Cerebellar cortex (tissue), 1 donor: Measurements from ENCODE around the gene MIX23.

Source experiments
- DNase-seq: peaks from one replicate; pipeline ENCODE4 v3.0.0-alpha.2; 2015; ENCODE audit warnings: low spot score

MIX23 gene

DNA sequence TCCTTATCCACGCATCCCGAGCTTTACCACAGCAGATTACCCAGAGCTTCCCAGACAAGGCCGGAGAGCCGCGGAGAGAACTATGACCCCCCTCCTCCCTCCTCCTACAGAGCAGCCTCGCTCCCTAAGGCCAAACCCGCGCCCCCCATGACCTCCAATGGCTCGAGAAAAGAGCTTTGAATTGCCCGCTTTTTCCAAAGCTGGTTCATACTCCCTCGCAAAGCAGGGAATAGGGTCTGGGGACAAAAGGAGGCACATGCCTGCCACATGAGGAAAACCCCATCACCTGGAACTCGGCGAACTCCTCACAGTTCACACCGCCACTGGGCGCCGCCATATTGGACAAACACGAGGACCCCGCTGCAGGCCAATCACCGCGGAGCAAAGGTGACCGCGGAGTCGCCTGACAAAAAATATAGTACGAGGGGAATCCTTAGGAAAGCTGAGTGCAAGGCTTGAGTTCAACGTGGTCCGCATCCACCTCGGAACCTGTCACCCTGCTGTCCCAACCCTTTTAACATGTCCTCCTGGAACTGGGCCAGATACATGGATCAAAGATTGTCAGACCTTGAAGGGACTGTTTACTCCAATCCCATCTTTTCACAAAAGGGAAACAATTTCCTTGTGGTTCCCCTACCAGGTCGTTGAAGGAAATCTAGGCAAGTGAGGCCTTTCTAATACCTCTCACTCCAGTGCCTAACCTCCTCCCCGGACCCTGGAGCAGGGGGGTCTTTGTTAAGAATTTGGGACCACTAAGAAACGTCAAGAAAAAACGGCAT, at the start of gene MIX23:
Gene MIX23, minus strand, starts transcription at position 344 of the 779 bp plus-strand sequence. Its CDS starts 7 bp downstream, at position 337.
- peak; percentile 94 for DNase-seq

DNA sequence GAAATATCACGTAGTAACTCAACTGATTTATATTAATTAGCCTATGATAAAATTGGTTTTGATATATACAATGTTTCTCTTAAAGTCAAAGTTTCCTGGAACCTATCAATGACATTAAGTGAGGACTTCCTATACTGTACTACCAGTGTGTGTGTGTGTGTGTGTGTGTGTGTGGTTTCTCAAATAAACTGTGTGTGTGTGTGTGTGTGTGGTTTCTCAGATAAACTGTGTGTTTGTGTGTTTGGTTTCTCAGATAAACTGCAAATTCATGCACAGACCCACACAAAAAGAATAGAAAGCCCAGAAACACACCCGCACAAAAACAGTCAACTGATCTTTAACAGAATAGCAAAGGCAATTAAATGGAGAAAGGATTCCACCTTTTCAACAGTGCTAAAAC, 47.3 kb upstream of the MIX23 start:
- no peak for DNase-seq

DNA sequence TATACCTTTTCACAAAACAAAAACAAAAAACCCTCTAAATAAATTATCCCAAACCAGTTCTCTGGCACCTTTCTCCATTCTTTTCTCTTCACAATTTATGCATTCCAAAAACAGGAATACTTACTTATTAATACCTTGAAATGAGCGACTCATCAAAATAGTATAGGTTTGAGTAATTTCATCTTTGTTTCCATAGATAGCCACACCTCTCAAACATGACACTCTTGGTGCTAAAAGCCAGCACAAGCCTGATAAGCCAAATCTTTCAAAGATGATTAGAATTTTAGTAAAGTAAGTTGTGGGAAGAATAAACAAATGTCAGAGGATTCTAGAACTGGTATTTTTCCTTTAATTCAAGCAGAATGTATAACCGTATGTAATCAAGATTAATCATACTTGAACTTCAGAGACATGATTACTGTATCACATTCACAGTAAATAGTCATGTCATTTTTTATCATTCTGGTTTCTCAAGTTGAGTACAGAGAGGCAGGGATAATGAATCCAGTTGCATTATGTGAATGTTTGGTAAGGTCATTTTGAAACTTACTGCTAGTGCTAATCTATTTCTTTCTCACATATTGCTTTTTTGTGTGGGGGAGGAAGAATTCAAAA, 44.9 kb upstream of the MIX23 start:
- no peak for DNase-seq

DNA sequence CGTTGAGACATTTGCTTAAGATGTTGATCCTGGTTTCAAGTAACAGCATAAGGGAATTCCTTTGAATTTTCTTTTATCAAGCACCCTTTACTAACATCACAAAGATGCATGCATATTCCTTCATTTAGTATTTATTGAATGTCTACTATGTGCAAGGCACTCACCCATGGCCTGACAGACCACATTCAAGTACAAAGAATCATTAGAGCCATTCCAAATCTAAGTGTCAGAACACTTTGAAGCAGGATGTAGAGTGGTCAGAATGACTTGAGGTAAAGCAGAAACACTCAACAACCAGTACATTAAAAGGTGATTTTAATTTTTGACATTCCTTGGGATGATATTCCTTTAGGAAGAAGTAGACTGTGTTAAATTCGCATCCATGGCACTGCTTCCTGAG, 38.8 kb upstream of the MIX23 start:
- DNase-seq: no peak

DNA sequence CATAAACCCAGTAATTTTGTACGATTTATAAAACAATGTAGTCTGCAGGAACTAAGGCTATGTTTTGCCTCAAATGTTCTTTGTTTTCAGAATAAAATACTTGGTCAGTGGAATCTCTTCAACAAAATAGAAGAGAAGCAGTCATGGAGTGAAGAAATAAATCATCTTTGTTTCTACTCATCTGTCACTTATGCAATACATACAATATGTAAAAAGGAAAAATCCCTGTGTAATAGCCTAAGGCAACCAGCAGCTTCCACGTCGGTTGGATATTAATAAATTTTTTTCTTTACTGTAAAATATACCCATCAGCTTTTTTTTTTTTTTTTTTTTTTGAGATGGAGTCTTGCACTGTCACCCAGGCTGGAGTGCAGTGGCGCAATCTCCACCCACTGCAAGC, 38.1 kb upstream of the MIX23 start:
- no peak for DNase-seq

DNA sequence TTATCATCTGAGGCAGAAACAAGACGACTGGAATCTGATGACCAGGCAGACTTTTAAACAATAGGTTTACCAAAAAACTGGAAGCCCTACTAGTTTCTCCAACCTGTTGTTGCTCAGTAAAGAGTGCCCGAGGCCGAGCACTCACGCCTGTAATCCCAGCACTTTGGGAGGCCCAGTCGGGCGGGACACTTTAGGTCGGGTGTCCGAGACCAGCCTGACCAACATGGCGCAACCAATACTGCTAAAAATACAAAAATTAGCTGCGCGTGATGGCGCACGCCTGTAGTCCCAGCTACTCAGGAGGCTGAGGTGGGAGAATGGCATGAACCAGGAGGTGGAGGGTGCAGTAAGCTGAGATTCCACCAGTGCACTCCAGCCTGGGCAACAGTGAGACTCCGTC, 33.9 kb upstream of the MIX23 start:
- no peak for DNase-seq

DNA sequence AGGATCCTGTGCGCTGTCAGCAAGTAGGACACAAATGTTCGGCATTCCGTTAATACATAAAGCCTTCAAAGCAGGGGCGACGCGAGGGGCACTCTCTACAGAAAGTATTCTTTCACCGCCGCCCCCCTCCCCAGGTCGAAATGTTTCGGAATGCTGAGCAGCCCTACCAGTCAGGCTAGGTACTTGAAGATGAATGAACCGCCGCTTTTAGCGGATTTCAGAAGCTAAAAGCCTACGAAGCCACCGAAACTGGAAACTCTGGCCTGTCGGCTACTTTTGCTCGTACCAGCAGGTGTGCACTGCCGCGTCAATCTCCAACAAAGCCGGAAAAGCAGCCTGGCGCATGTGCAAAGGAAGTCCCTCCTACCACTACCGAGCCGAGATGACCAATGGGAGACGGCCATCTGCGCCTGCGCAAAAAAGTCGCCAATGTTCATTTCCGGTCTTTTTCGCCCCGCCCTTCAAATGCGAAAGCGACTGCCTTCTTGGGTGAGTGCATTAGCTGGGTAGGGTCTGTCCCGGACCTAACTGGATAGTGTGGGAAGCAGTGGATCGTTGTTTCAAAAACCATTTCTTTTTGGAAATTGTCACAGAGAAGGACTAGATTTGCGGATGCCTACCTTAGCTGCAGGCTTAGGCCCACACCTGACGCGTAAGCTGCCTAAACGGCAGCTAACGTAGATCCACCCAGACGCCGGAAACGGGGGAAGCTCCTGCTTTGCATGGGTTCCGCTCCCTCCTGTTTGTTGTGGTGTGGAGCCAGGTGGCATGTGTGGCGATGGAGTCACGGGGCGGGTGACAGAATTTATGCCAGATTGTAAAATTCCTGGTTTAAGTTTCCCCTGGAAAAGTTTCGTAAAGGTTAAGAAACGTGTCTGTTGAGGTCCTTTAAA, 33.0 kb upstream of the MIX23 start, which contains the start of gene WDR5B:
Gene WDR5B, minus strand, starts transcription at position 301 of the 893 bp plus-strand sequence. CDS start 534 bp downstream, outside the sequence.
- peak; percentile 98 for DNase-seq

DNA sequence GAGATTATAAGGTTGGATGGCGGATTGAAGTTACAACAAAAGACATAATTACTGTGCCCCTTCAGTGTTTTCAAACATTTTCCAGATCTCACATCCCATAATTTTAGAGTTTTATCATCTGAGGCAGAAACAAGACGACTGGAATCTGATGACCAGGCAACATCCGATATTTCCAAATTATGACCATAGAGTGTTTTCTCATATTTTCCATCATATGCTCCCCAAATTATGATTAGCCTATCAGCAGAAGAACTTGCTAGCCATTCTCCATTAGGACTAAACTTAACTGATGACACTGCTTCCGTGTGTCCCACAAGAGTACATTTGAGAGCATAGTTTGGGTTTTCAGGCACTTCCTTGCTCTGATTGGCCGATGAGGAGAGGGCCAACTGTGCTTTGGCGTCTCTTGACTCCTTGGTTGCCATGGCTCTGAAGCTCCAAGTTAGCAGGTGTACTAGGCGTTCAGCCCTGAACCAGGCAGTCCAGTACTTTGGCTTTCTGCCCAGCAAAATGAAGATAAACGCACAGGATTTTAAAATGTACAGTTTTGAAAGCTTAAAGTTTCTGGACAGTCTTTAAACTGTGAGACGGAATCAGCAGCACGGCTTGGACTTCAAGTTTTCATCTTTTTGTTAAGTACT, 32.2 kb upstream of the MIX23 start:
- DNase-seq: peak; percentile 61

DNA sequence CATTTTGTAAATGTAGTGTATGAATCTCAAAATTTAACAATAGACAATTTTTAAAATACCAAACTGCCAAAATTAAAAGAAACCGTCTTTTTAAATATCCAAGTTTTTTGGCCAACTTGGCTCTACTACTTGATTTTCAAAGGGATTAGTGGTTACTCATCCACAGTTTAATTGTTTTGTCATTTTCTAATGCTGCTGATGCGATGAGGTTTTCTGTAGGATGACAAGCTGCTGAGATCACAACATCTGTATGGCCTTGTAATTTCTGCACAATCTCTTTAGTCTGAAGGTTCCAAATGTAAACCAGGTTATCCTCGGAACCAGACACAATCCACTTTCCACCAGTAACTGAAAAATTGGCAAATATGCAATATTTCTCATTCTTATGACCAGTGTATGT, 31.4 kb upstream of the MIX23 start:
- no peak for DNase-seq

DNA sequence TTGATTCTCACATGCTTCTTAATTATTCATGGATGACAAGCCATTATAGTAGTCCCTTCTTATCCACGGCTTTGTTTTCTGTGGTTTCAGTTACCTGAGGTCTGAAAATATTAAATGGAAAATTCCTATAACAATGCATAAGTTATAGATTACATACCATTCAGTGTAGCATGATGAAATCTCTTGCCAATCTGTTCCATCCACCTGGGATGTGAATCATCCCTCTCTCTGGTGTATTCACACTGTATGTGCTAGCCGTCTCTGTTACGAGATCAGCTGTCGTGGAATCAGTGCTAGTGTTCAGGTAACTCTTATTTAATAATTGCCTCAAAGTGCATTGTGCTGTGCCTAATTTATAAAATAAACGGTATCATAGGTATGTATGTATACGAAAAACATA, 27.6 kb upstream of the MIX23 start:
- no peak for DNase-seq

DNA sequence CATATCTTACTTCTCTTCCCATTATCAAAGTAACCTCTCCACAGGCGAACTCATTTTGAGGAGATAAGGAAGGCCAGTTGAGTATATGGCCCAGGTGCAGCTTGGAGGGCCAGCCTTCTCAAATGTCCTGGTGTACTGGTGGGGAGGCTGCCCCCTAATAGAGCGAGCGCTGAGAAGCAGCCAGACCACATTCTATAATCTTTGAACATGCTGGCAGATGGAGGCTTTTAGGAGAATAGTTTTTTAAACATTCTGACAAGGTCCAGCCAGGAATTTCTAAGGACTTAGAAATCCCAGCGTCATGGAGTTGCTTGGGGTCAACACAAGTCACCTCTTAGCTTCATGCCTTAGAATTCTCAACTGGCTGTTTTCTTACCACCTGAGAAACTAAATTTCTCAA, 27.1 kb upstream of the MIX23 start:
- no peak for DNase-seq

DNA sequence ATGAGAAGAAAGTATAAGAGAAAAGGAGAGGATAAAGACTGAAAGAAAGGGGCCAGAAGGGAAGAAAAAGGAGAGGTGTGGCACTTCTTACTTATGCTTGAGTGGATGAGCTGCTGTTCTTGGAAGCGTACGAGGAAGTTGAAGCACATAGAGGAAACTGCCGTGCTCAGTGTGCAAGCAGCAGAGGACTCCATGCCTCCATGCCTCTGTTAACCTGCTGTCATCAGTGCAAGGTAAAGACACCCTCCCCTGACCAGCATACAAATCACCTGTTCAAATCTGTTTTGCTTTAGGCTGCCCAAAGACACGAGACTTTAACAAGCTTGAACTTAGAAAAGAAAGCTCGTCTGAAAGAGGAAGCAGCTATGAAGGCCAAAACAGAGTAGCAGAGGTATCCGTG, 26.4 kb upstream of the MIX23 start:
- DNase-seq: no peak

DNA sequence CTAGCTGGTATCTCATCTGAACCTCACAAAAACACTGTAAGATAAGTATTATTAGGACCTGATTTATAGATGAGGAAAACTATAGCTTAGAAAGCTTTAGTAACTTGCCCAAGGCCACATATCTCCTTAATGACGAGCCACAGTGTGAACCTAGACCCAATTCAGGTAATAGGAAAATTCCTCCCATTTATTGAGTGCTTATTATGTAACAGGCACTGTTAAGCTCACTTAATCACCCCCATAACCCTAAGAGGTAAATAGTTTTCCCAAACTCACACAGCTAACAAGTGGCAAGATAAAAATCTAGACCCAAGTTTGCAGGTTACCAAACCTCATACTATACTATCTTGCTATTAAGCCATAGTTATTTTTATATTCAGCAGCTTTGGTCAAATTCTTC, 24.9 kb upstream of the MIX23 start:
- no peak for DNase-seq

DNA sequence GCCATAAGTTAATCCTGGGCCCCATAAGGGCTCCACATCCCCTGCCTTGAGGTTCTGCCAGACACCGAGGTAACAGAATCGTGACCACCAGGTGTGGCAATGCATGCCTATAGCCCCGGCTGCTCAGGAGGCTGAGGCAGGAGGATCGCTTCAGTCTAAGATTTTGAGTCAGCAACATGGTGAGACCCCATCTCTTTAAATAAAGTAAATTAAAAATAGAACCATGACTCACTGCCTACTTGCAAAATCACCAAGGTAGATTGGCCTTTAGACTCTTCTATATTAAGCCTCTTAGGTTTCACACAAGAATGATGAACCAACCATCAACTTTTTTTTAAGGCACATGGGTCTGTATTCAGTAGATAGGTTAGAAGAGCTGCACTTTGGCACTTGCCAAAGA, 23.2 kb upstream of the MIX23 start:
- no peak for DNase-seq

DNA sequence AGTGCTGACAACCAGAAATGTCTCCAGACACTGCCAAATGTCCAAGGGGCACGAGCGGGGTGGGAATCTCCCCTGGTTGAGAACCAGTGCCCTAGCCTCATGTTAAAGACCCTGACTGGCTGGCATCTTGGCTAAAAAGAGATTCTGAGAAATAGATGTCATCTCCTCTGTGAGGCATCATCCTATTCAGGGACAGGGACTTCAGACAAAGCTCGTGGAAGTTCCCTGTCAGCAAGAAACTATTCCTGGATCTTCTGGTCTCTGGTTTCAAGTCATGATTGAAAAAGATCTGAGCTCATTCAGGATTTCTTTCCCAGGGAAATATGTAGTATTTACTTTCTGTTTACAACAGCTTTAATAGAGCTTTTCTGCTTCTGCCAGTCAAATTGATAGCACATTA, 22.0 kb upstream of the MIX23 start:
- no peak for DNase-seq

DNA sequence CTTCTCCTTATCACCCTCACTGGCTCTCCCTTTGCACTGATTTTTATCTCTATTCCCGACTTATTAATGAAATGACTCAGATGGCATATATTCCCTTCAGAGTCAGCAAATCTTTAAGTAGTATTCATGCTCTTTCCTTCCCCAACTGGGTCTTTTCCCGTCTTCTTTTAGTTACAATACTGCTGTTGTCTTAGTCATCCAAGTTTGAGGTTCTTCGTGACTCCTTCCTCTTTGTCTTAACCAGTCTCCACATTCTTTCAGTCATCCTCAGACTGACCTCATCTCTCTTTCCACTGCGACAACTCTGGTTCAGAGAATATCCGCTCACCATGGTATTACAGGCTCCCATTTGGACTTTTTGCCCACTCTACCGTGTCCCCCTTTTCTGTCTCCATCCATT, 20.5 kb upstream of the MIX23 start:
- DNase-seq: no peak

DNA sequence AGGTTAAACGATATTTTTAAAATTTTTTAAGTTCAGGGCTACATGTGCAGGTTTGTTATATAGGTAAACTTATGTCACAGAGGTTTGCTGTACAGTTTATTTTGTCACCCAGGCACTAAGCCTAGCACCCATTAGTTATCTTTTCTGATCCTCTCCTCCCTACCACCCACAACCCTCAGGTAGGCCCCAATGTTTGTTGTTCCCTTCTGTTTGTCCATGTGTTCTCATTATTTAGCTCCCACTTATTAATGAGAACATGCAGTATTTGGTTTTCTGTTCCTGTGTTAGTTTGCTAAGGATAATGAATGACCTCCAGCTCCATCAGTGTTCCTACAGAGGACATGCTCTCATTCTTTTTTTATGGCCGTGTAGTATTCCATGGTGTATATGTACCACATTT, 15.9 kb upstream of the MIX23 start:
- no peak for DNase-seq

DNA sequence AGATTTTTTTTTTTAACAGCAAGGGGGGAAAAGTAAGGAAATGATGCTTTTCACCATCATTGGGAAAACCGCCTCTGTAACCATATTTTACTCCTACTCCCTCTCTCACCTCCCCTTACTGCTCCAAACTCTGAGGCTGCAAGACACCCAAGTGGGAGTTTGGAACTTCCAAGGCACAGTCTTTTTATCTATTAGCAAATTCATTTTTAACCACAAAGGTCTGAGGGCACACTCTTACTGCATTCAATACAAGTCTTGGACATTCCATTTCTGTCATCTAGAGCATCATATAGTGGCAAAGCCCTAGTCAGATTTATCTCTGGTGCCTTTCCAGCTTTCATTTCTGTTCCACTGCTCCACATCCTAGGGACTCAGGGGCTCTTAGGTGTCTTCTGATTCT, 14.2 kb upstream of the MIX23 start:
- no peak for DNase-seq

DNA sequence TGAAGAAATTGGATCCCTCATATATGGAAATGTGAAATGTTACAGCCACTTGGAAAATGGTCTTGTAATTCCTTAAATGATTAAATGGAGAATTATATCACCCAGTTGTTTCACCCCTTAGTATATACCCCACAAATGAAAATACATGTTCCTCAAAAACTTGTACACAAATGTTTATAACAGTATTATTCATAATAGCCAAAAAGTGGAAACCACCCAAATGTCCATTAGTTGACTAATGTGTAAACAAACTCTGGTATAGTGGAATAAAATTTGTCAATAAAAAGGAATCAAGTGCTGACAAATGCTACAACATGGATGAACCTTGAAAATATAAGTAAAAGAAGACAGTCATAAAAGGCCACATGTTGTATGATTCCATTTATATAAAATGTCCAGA, 13.5 kb upstream of the MIX23 start:
- no peak for DNase-seq

DNA sequence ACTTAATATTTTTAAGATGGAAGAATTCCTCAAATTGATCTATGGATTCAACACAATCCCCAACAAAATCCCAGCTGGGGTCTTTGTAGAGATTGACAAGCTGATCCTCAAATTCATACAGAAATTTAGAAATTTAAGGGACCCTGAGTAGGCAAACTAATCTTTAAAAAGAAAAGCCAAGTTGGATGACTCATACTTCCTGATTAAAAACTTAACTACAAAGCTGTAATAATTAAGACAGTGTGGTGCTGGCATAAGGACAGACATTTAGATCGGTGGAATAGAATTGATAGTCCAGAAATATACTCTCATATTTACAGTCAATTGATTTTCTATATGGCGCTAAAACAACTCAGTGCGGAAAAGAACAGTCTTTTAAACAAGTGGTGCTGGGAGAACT, 12.6 kb upstream of the MIX23 start:
- no peak for DNase-seq

DNA sequence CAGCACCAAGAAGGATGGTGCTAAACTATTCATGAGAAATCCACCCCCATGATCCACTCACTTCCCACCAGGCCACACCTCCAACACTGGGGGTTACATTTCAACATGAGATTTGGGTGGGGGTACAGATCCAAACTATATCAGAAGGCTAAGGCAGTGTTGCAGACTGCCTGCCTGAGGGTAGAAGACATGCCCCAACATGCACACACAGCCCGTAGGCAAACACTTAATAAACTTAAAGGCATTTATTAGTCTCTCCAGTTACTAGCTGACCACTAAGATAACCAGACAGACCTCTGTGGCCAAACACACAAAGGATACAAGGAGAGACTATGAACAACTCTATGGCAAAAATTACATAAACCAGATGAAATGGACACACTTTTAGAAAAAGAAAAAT, 11.1 kb upstream of the MIX23 start:
- DNase-seq: no peak
